Esophagus muscularis mucosa (tissue), 4 donors: ENCODE data around the gene SMC4.

Source experiments
- CTCF ChIP-seq, 3 experiments: fragments of 200-600 bp in 2 of 3; fragments of 450-650 bp in 1 of 3; sonication (generic) in 2 of 3; IDR thresholded peaks; one replicate each; pipeline ENCODE4 v1.5.1; 2017 to 2019; ENCODE audit warnings: antibody characterized with exemption in 3 of 3, mild to moderate bottlenecking in 2 of 3, moderate library complexity in 1 of 3
- EP300 ChIP-seq: sonication (generic); formaldehyde crosslinking; IDR thresholded peaks from one replicate; pipeline ENCODE4 v1.6.1; 2017; ENCODE audit warnings: antibody characterized with exemption
- POLR2AphosphoS5 ChIP-seq, 2 donors: sonication (generic); formaldehyde crosslinking; IDR thresholded peaks; one replicate each; pipeline ENCODE4 v1.6.1; 2017; ENCODE audit warnings: antibody characterized with exemption in 2 of 2

GRCh38 chr3:160373655-160374054, 25.8 kb upstream of the SMC4 start:
- TF ChIP-seq CTCF (IDR thresholded peaks at IDR 0.05) (no peak), POLR2AphosphoS5 (IDR thresholded peaks at IDR 0.05) (no peak), EP300 (no peak)
